DND-41 (cell line): ENCODE data around the gene HIPK1.
"Not testable (repeated sequence)": the region's sequence is repeated elsewhere in the genome, so short reads cannot be mapped to it uniquely, and the experiment has no call there.

ENCODE experiments used
- ATAC-seq: fragments of 200-7000 bp; cut with Tn5 transposase; 3 replicates; pipeline ENCODE4 v1.9.1; 2021; ENCODE audit warnings: low read depth; ENCODE audit not compliant: insufficient read depth
- DNase-seq: peaks from one replicate; pipeline ENCODE4 v3.0.0-alpha.2; 2020
- H2AFZ ChIP-seq: 2 replicates; pipeline ENCODE4 v1.6.0; 2012; ENCODE audit warnings: low read depth, low read length
- H3K27ac ChIP-seq: 2 replicates; pipeline ENCODE4 v1.5.1; 2012; ENCODE audit warnings: low read length, inconsistent platforms
- H3K27me3 ChIP-seq: fragments of 200-600 bp; sonication (generic); 2 replicates; pipeline ENCODE4 v1.6.0; 2012; ENCODE audit warnings: low read length, mild to moderate bottlenecking, inconsistent platforms; ENCODE audit not compliant: insufficient read depth, poor library complexity
- H3K36me3 ChIP-seq: 2 replicates; pipeline ENCODE4 v1.5.1; 2012; ENCODE audit warnings: low read length, inconsistent platforms; ENCODE audit not compliant: insufficient read depth
- H3K4me1 ChIP-seq: 2 replicates; pipeline ENCODE4 v1.5.1; 2012; ENCODE audit warnings: mild to moderate bottlenecking, low read length; ENCODE audit not compliant: insufficient read depth
- H3K4me2 ChIP-seq: 2 replicates; pipeline ENCODE4 v1.6.0; 2012; ENCODE audit warnings: mild to moderate bottlenecking, moderate library complexity, low read length, inconsistent platforms; ENCODE audit not compliant: insufficient read depth
- H3K4me3 ChIP-seq, 2 experiments: fragments of 200-600 bp in 1 of 2; shearing (Covaris generic) in 1 of 2; 2 replicates each; pipeline ENCODE4 v1.5.1; 2012 to 2016; ENCODE audit warnings: inconsistent platforms in 2 of 2, low read length in 2 of 2, mild to moderate bottlenecking in 2 of 2, low read depth in 1 of 2, moderate library complexity in 1 of 2
- H3K79me2 ChIP-seq: 2 replicates; pipeline ENCODE4 v1.6.0; 2012; ENCODE audit warnings: low read length, inconsistent platforms; ENCODE audit not compliant: insufficient read depth
- H3K9ac ChIP-seq: 2 replicates; pipeline ENCODE4 v1.6.0; 2012; ENCODE audit warnings: low read depth, mild to moderate bottlenecking, inconsistent platforms, low read length, moderate library complexity
- H3K9me3 ChIP-seq: 2 replicates; pipeline ENCODE4 v1.5.1; 2012; ENCODE audit warnings: low read length, moderate library complexity, mild to moderate bottlenecking, inconsistent platforms; ENCODE audit not compliant: insufficient read depth, severe bottlenecking
- H4K20me1 ChIP-seq: 2 replicates; pipeline ENCODE4 v1.6.0; 2012; ENCODE audit warnings: low read length; ENCODE audit not compliant: insufficient read depth
- CTCF ChIP-seq: IDR thresholded peaks from 2 replicates; pipeline ENCODE4 v1.5.1; 2012; ENCODE audit warnings: borderline replicate concordance, low read length, moderate library complexity, mild to moderate bottlenecking; ENCODE audit not compliant: poor library complexity, severe bottlenecking; ENCODE audit errors: extremely low read depth
- EZH2 ChIP-seq: IDR thresholded peaks from 3 replicates; pipeline ENCODE4 v1.6.1; 2012; ENCODE audit warnings: borderline replicate concordance, low read depth, mild to moderate bottlenecking, moderate library complexity, low read length, inconsistent platforms; ENCODE audit not compliant: severe bottlenecking

Gene HIPK1

GRCh38 chr1:114011796-114012195, 82.7 kb downstream of the HIPK1 start:
- H2AFZ ChIP-seq = no peak overlapping the region
- TF ChIP-seq EZH2 (no peak), CTCF (no peak)
- no peak overlapping the region for H3K4me2 ChIP-seq
- ATAC-seq (no peak), DNase-seq (no peak)
- H3K27ac ChIP-seq = no peak overlapping the region
- H4K20me1 ChIP-seq = no peaks in the 10 kb centered on the region
- H3K36me3 ChIP-seq = no peaks in the 10 kb centered on the region
- H3K9me3 ChIP-seq = no peaks in the 10 kb centered on the region
- H3K4me3 ChIP-seq = no peak overlapping the region
- H3K79me2 ChIP-seq = no peaks in the 10 kb centered on the region
- H3K27me3 ChIP-seq = no peaks in the 10 kb centered on the region
- H3K4me1 ChIP-seq = no peaks in the 10 kb centered on the region
- H3K9ac ChIP-seq = no peak overlapping the region

- Histone ChIP-seq H3K9me3 (no peaks in the 10 kb centered on the region), H3K4me2 (no peak overlapping the region), H3K9ac (no peak overlapping the region), H3K4me1 (no peaks in the 10 kb centered on the region), H3K4me3 (no peak overlapping the region), H4K20me1 (no peaks in the 10 kb centered on the region), H3K27ac (no peak overlapping the region), H3K27me3 (no peaks in the 10 kb centered on the region), H2AFZ (no peak overlapping the region), H3K36me3 (no peaks in the 10 kb centered on the region), H3K79me2 (no peaks in the 10 kb centered on the region)
- TF ChIP-seq CTCF (no peak), EZH2 (no peak)
- no peak for DNase-seq
- ATAC-seq = no peak
These were observed 86.0 kb downstream of the HIPK1 start for GRCh38 chr1:114015075-114015474.

GRCh38 chr1:114019724-114020123, 90.6 kb downstream of the HIPK1 start:
- not testable (repeated sequence) for H3K4me2 ChIP-seq, H3K9me3 ChIP-seq, H3K36me3 ChIP-seq, H3K4me3 ChIP-seq, H3K27me3 ChIP-seq, H3K79me2 ChIP-seq, H4K20me1 ChIP-seq, H3K27ac ChIP-seq, H2AFZ ChIP-seq, ATAC-seq, H3K4me1 ChIP-seq, DNase-seq, H3K9ac ChIP-seq

GRCh38 chr1:114021665-114022099, 92.6 kb downstream of the HIPK1 start:
- Histone ChIP-seq H3K9ac (no peak overlapping the region), H3K27ac (no peak overlapping the region), H3K4me1 (no peaks in the 10 kb centered on the region), H3K9me3 (no peaks in the 10 kb centered on the region), H3K27me3 (no peaks in the 10 kb centered on the region), H3K4me2 (no peak overlapping the region), H2AFZ (no peak overlapping the region), H3K4me3 (no peak overlapping the region), H3K79me2 (no peaks in the 10 kb centered on the region), H3K36me3 (no peaks in the 10 kb centered on the region), H4K20me1 (no peaks in the 10 kb centered on the region)
- ATAC-seq (no peak), DNase-seq (no peak)
- TF ChIP-seq EZH2 (no peak), CTCF (no peak)
